K562 (cell line): ENCODE measurements around the gene DNAH9. TPM values are rescaled to one million over a fixed set of nuclear protein-coding genes. Genes with fewer than 3 reads are reported as not detected.
A peak's percentile ranks its signal among the peaks of the same experiment; 100 is the strongest.

Experiments
- ATF2 ChIP-seq: sonication (generic); formaldehyde crosslinking; IDR thresholded peaks from 2 replicates; pipeline ENCODE4 v1.8.1; 2022; ENCODE audit warnings: missing genetic modification reagents
- ATF7 ChIP-seq: fragments of 450-650 bp; IDR thresholded peaks from 2 replicates; pipeline ENCODE4 v1.7.1; 2014; ENCODE audit warnings: mild to moderate bottlenecking, moderate library complexity
- CHD4 ChIP-seq: fragments of 200-600 bp; sonication (generic); IDR thresholded peaks from 3 replicates; pipeline ENCODE4 v1.6.1; 2012; ENCODE audit warnings: low read depth, mild to moderate bottlenecking, mixed read lengths, low read length, inconsistent platforms; ENCODE audit not compliant: insufficient read depth, insufficient replicate concordance, poor library complexity, severe bottlenecking
- EHMT2 ChIP-seq: fragments of 450-650 bp; IDR thresholded peaks from 2 replicates; pipeline ENCODE4 v1.6.1; 2018; ENCODE audit warnings: antibody characterized with exemption
- ELF2 ChIP-seq: fragments of 250-450 bp; sonication (Bioruptor Pico); IDR thresholded peaks from 2 replicates; pipeline ENCODE4 v1.5.0; 2021; ENCODE audit warnings: mild to moderate bottlenecking
- FOXP4 ChIP-seq: sonication (generic); formaldehyde crosslinking; IDR thresholded peaks from 2 replicates; pipeline ENCODE4 v1.8.0; 2022; ENCODE audit warnings: mild to moderate bottlenecking, missing genetic modification reagents, borderline replicate concordance
- KAT2B ChIP-seq: IDR thresholded peaks from one replicate; pipeline ENCODE4 v1.6.1; 2012; ENCODE audit warnings: low read depth, mild to moderate bottlenecking, control low read depth, inconsistent platforms, low read length, moderate library complexity
- MTA1 ChIP-seq: fragments of 450-650 bp; IDR thresholded peaks from 2 replicates; pipeline ENCODE4 v1.6.1; 2017; ENCODE audit warnings: borderline replicate concordance
- NCOA1 ChIP-seq: fragments of 450-650 bp; IDR thresholded peaks from 2 replicates; pipeline ENCODE4 v1.6.1; 2016; ENCODE audit warnings: low read depth
- NFE2 ChIP-seq: IDR thresholded peaks from 2 replicates; pipeline ENCODE4 v1.6.1; 2014; ENCODE audit warnings: antibody characterized with exemption, low read depth
- PATZ1 ChIP-seq: fragments of 250-450 bp; sonication (Bioruptor Pico); IDR thresholded peaks from 2 replicates; pipeline ENCODE4 v1.5.0; 2020; ENCODE audit warnings: mild to moderate bottlenecking, borderline replicate concordance
- RFX1 ChIP-seq: fragments of 450-650 bp; IDR thresholded peaks from 2 replicates; pipeline ENCODE4 v1.6.1; 2016; ENCODE audit warnings: mild to moderate bottlenecking, moderate library complexity
- SAFB2 ChIP-seq: fragments of 200-400 bp; formaldehyde crosslinking; IDR thresholded peaks from 2 replicates; pipeline ENCODE4 v1.6.1; 2018; ENCODE audit warnings: borderline replicate concordance, low read length, low read depth, moderate library complexity; ENCODE audit not compliant: severe bottlenecking
- ZBTB26 ChIP-seq: fragments of 450-650 bp; formaldehyde crosslinking; IDR thresholded peaks from 2 replicates; pipeline ENCODE4 v1.4.0; 2022; ENCODE audit warnings: missing genetic modification characterization
- ZNF609 ChIP-seq: sonication (generic); formaldehyde crosslinking; IDR thresholded peaks from 2 replicates; pipeline ENCODE4 v1.8.1; 2023; ENCODE audit warnings: missing genetic modification reagents, mild to moderate bottlenecking, borderline replicate concordance
- polyA plus RNA-seq, 8 experiments: library from polyadenylated mRNA; depleted of rRNA in 4 of 8; stranded (reverse) in 5 of 8; unstranded in 3 of 8; fragments of >200 nt; fragmentation: Nextera tagmentation in 2 of 8; fragmentation: Illumina TruSeq in 1 of 8; extraction: Ambion mirVana in 2 of 8; extraction: Trizol in 1 of 8; gene quantifications; 2 replicates each; pipeline versions ENCODE4 v1.2.1 to v1.2.3, GENCODE V29; 2011 to 2014; ENCODE audit warnings: inconsistent platforms in 1 of 8, missing spikeins in 1 of 8
- total RNA-seq, 7 experiments: library from RNA; depleted of rRNA in 6 of 7; stranded (reverse); fragments of >200 nt in 6 of 7; fragmentation: Illumina TruSeq in 2 of 7; extraction: Trizol in 2 of 7; gene quantifications; 2 replicates each; pipeline versions ENCODE4 v1.2.1 to v1.2.3, GENCODE V29; 2011 to 2021; ENCODE audit warnings: low replicate concordance in 1 of 7

DNAH9 gene
- total and polyA plus RNA-seq, 9 of the 15 experiments (the other 6 are each of a cell fraction or from before 2014, with no cell fraction given): not detected

- no peak for TF ChIP-seq PATZ1
- TF ChIP-seq MTA1: no peak
- no peak for TF ChIP-seq NFE2
- no peak for TF ChIP-seq KAT2B
- no peak for TF ChIP-seq ZNF609
- no peak for TF ChIP-seq CHD4
- TF ChIP-seq ATF2 (CRISPR knock-in tag): no peak
- TF ChIP-seq FOXP4 (CRISPR knock-in tag): no peak
- no peak for TF ChIP-seq SAFB2
- TF ChIP-seq ZBTB26: no peak
- peak; percentile 72 for TF ChIP-seq EHMT2
- TF ChIP-seq ATF7: peak; percentile 62; the same call in 1 of the 2 replicates
- TF ChIP-seq RFX1: no peak
- peak; percentile 79 for TF ChIP-seq ELF2 (CRISPR knock-in tag)
- no peak for TF ChIP-seq NCOA1
These were observed 399.1 kb downstream of the DNAH9 start, which contains the start of gene ZNF18 (continued) for GRCh38 chr17:11997147-11997971.
